Right forelimb (tissue), 1 donor: ENCODE data around the gene TMEM145.

Experiments used
- DNase-seq: peaks from one replicate; pipeline ENCODE4 v3.0.0-alpha.2; 2018

The TMEM145 gene

GRCh38 chr19:42278452-42279154 is 34.5 kb upstream of the TMEM145 start:
- DNase-seq = no peak

- DNase-seq = no peak
Observed at GRCh38 chr19:42279155-42279901, 33.8 kb upstream of the TMEM145 start.

- DNase-seq = peak; percentile 96
Observed at GRCh38 chr19:42279902-42280814, 33.0 kb upstream of the TMEM145 start.

- DNase-seq = no peak
Observed at GRCh38 chr19:42280815-42281145, 32.3 kb upstream of the TMEM145 start.

- peak; percentile 79 for DNase-seq
Observed at GRCh38 chr19:42281146-42281826, 31.8 kb upstream of the TMEM145 start.

GRCh38 chr19:42281827-42282762 is 31.0 kb upstream of the TMEM145 start:
- DNase-seq = no peak

GRCh38 chr19:42282819-42283187 is 30.3 kb upstream of the TMEM145 start:
- DNase-seq = no peak

- peak; percentile 98 for DNase-seq
Observed at GRCh38 chr19:42283188-42284065, 29.7 kb upstream of the TMEM145 start.

GRCh38 chr19:42284066-42284501 is 29.0 kb upstream of the TMEM145 start:
- peak; percentile 91 for DNase-seq

GRCh38 chr19:42284591-42285341 is 28.3 kb upstream of the TMEM145 start:
- DNase-seq = no peak

GRCh38 chr19:42285541-42285941 is 27.6 kb upstream of the TMEM145 start:
- no peak for DNase-seq

- no peak for DNase-seq
Observed at GRCh38 chr19:42285988-42286348, 27.1 kb upstream of the TMEM145 start.

- no peak for DNase-seq
Observed at GRCh38 chr19:42286349-42287016, 26.6 kb upstream of the TMEM145 start.

- no peak for DNase-seq
Observed at GRCh38 chr19:42287017-42287826, 25.9 kb upstream of the TMEM145 start.

GRCh38 chr19:42287827-42288107 is 25.3 kb upstream of the TMEM145 start:
- DNase-seq = no peak

- DNase-seq = no peak
Observed at GRCh38 chr19:42288387-42288786, 24.7 kb upstream of the TMEM145 start.

- no peak for DNase-seq
Observed at GRCh38 chr19:42288881-42289555, 24.1 kb upstream of the TMEM145 start.

- DNase-seq = no peak
Observed at GRCh38 chr19:42289556-42290041, 23.5 kb upstream of the TMEM145 start.
